Mucosa of descending colon (tissue), 3 donors: Measurements from ENCODE around the gene MAPK12. TPM values are rescaled to one million over a fixed set of nuclear protein-coding genes. Genes with fewer than 3 reads are reported as not detected.

Experiments
- ATAC-seq: fragments of 200-7000 bp; cut with Tn5 transposase; one replicate; pipeline ENCODE4 v1.9.1; 2020; ENCODE audit warnings: mild to moderate bottlenecking, moderate library complexity
- DNase-seq, 3 donors: peaks; one replicate each; pipeline ENCODE4 v3.0.0-alpha.2; 2020
- H3K36me3 ChIP-seq: fragments of 200-600 bp; one replicate; pipeline ENCODE4 v1.8.0; 2021; ENCODE audit warnings: low read depth, mild to moderate bottlenecking
- H3K4me1 ChIP-seq: fragments of 200-600 bp; one replicate; pipeline ENCODE4 v1.8.0; 2021; ENCODE audit warnings: low read depth, mild to moderate bottlenecking
- H3K4me3 ChIP-seq: fragments of 200-600 bp; one replicate; pipeline ENCODE4 v1.8.0; 2021; ENCODE audit warnings: mild to moderate bottlenecking
- H3K9me3 ChIP-seq: fragments of 200-600 bp; one replicate; pipeline ENCODE4 v1.8.0; 2021; ENCODE audit warnings: mild to moderate bottlenecking
- intact Hi-C, 2 donors: fragments of 100-400 bp; cut with DNase I in 1 of 2; cut with micrococcal nuclease in 1 of 2; formaldehyde crosslinking; loops; one replicate each; pipeline versions ENCODE4 v1.11.0 to v1.11.1; 2022; cut with DNase I, micrococcal nuclease
- total RNA-seq, 3 donors: library from RNA; stranded (reverse); fragmentation: NEBNext Ultra II Directional in 2 of 3; extraction: Animal tissue kit (Norgen Biotek cat#: 25700) in 2 of 3; gene quantifications; one replicate each; pipeline versions ENCODE4 v1.2.1 to v1.2.4, GENCODE V29; 2021 to 2023
- TF ChIP-seq, protein P1 (sequence below): fragments of 200-600 bp; IDR thresholded peaks from one replicate; pipeline ENCODE4 v1.8.0; 2022; ENCODE audit warnings: antibody characterized with exemption, mild to moderate bottlenecking
- donor health status: DM: no; HTN: no; CAD: no; lungs with moderate emphysema.
- donor health status: DM: no; HTN: no; CAD: no.
- donor health status: DM: no; HTN: yes; CAD: no.

MAPK12 gene
- total RNA-seq, 3 donors from 2014 or later = 2.3 to 6.5 (median 5.2) TPM

DNA sequence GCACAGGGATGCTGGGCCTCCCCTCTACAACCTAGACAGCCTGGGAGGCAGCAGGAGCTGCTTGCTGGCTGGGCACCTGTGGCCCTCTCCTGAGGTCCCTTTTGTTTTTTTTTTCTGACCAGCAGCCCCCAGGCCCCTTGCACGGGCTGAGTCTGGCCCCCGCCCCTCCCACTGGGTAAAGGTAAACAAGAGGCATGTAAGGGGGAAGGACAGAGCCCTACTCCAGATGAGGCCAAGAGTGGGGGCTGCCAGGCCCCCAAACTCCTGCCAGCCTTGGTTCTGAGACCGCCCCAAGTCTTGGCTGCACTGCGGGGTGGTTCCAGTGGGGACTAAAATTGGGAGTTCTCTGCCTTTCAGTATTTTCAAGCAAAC lies 36.8 kb upstream of the MAPK12 start:
- Histone ChIP-seq H3K9me3 (no peaks in the 10 kb centered on the region), H3K4me3 (no peak overlapping the region), H3K36me3 (no peaks in the 10 kb centered on the region), H3K4me1 (peaks cover 74% of the 10 kb centered on the region)
- DNase-seq = no peak
- no peak for ATAC-seq
- intact Hi-C loops = no loop called here
- TF ChIP-seq, protein P1, sequence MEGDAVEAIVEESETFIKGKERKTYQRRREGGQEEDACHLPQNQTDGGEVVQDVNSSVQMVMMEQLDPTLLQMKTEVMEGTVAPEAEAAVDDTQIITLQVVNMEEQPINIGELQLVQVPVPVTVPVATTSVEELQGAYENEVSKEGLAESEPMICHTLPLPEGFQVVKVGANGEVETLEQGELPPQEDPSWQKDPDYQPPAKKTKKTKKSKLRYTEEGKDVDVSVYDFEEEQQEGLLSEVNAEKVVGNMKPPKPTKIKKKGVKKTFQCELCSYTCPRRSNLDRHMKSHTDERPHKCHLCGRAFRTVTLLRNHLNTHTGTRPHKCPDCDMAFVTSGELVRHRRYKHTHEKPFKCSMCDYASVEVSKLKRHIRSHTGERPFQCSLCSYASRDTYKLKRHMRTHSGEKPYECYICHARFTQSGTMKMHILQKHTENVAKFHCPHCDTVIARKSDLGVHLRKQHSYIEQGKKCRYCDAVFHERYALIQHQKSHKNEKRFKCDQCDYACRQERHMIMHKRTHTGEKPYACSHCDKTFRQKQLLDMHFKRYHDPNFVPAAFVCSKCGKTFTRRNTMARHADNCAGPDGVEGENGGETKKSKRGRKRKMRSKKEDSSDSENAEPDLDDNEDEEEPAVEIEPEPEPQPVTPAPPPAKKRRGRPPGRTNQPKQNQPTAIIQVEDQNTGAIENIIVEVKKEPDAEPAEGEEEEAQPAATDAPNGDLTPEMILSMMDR = no peak

DNA sequence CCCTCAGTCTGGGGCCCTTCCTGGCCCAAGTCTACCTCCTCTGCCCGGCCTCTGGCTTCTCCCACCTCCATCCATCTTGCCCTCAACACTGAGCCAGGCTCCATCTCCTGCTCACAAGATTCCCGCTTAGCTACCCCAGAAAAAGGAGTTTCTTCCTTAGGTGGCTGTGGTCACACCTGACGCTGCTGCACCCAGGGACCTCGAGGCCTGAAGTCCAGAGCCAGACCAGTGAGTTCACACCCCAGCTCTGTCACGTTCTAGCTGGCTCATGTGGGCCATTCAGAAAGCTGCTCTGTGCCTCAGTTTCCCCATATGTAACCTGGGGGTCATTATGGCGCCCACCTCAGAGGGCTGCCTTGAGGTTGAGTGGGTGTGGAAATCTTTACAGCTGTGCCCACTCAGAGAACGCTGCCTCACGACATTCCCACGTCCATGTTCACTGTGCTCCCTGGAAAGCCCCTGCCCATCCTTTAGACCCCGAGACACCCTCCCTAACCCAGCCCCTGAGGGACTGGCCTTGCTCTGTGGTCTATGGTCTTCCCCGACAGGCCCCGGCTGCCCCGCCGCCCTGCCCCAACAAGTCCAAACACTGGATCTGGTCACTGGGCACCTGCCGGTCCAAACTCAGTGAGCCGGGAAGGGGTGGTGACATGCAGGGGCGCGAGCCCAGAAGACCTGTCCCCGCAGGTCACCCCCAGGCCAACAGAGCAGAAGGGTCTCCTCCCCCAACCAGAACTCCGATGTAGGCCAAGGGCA lies 36.2 kb upstream of the MAPK12 start:
- Histone ChIP-seq H3K4me1 (peaks cover 75% of the 10 kb centered on the region), H3K9me3 (no peaks in the 10 kb centered on the region), H3K4me3 (no peak overlapping the region), H3K36me3 (no peaks in the 10 kb centered on the region)
- intact Hi-C loops = no loop called here
- no peak for ATAC-seq
- no peak for DNase-seq
- TF ChIP-seq, protein P1 = no peak

DNA sequence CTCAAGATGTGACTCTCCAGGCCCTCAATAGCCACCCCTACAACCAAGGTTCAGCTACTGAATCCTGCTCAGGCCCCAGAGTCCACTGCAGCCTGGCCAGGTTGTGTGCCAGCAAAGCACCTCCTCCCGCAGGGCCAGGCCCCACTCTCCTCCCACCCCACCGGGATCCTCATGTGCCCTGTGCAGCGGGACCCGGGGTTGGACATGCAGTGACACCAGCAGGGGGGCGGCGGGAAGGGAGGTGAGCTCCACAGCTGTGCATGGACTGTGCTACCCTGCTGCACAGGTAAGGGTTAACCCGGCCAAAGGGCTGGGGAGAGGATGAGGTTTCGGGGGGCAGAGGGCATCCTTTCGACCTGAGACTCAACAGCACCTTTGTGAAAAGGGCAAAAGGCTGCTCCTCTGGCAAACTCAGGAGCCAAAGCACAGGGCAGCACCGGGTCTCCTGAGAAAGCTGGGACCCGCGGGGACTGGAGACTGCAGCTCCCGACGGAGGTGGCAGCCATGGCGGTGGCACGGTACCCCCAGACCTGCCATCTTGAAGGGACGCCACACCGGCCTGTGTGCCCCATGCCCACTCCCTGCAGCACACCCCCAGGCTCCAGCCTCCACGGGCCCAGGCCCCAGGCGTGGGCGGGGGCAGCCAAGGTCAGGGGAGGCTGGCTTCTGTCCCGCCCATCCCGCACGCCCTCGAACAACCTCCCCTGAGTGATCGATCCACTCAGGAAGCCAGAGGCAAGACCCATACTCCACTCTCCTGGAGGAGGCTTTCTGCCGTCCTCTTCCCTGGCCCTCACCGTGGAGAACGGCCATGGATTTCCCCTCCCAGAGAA lies 35.4 kb upstream of the MAPK12 start:
- no peaks in the 10 kb centered on the region for H3K9me3 ChIP-seq
- H3K36me3 ChIP-seq = no peaks in the 10 kb centered on the region
- intact Hi-C loops = no loop called here
- TF ChIP-seq, protein P1 = no peak
- H3K4me1 ChIP-seq = peaks cover 71% of the 10 kb centered on the region
- DNase-seq (no peak), ATAC-seq (no peak)
- no peak overlapping the region for H3K4me3 ChIP-seq

DNA sequence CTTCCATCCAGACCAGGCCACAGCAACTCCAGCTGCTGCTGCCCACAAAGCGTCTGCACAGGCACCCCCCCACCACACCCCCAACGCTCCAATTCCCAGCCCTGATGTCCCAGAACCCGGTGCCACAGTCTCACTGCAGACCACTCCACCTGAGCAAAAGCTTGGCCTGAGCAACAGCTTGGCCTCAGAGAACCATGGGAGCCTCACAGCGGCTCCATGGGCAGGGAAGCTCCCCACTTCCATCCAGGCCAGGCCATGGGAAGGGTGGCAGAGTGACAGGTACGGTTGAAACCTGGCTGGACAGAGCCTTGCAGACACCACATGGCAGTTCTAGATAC lies 32.8 kb upstream of the MAPK12 start:
- intact Hi-C loops = no loop called here
- Histone ChIP-seq H3K36me3 (no peaks in the 10 kb centered on the region), H3K9me3 (no peaks in the 10 kb centered on the region), H3K4me3 (no peak overlapping the region), H3K4me1 (peaks cover 49% of the 10 kb centered on the region)
- ATAC-seq (peak; percentile 11), DNase-seq (no peak)
- TF ChIP-seq, protein P1 = no peak

DNA sequence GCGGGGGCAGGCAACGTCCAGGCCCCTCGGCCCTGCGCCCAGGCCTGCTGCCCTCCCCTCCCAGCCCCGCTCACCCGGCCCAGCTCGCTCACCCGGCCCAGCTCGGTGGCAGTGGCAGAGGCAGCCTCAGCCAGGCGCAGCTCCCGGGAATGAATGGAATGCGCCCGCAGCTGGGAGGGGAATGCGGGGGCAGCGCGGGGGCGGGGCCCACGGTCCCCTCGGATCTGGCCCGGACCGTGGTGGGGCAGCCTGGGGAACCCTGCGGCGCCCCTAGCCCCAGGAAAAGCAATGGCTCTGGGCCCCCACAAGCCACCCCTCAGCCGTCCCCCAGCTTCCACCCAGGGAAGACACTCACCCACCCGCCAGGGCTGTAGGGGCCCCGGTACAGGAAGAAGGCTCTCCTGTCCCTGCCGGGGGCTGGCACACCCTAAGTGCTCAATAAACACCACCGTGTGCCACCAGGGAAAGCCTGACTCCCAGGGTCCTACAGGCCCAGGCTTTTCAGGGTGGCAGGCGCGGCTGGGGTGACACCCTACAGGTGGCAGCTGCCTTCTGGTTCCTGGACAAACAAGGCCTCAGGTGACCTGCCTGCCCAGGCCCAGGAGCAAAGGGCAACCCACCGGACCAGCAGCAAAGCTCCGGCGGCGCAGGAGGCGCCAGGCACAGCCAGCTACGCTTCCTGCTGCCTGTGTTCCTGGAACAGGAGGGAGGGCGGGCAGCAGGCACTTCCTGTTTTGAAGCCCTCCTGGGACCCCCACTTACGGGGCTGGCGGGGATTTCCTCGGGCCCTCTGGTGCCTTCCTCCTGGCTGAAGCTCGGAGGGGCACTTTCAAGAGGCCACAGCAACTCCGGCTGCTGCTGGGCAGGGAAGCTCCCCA lies 32.2 kb upstream of the MAPK12 start:
- H3K36me3 ChIP-seq = no peaks in the 10 kb centered on the region
- DNase-seq (peak; percentile 86 to 92 (median 90)), ATAC-seq (peak; percentile 90)
- TF ChIP-seq, protein P1 = no peak
- intact Hi-C loops = no loop called here
- H3K9me3 ChIP-seq = no peaks in the 10 kb centered on the region
- H3K4me3 ChIP-seq = no peak overlapping the region
- peaks cover 43% of the 10 kb centered on the region for H3K4me1 ChIP-seq
